Breast epithelium (tissue), 4 donors: ENCODE data around the gene C2CD4D. TPM values are rescaled to one million over a fixed set of nuclear protein-coding genes. Genes with fewer than 3 reads are reported as not detected.

Experiments
- DNase-seq, 2 donors: peaks; one replicate each; pipeline ENCODE4 v3.0.0-alpha.2; 2019; ENCODE audit warnings: low spot score in 2 of 2
- H3K27ac ChIP-seq, 2 donors: fragments of 200-600 bp; sonication (generic) in 1 of 2; one replicate each; pipeline ENCODE4 v1.5.1; 2016 to 2019; ENCODE audit warnings: mild to moderate bottlenecking in 1 of 2
- H3K27me3 ChIP-seq, 2 donors: fragments of 200-600 bp; sonication (generic) in 1 of 2; one replicate each; pipeline versions ENCODE4 v1.5.1 to v1.6.0; 2017 to 2019; ENCODE audit warnings: control low read depth in 1 of 2, mild to moderate bottlenecking in 1 of 2
- H3K36me3 ChIP-seq: fragments of 200-600 bp; one replicate; pipeline ENCODE4 v1.5.1; 2019
- H3K4me1 ChIP-seq, 2 donors: fragments of 200-600 bp; sonication (generic); one replicate each; pipeline ENCODE4 v1.5.1; 2016 to 2019; ENCODE audit warnings: control low read depth in 1 of 2
- H3K4me3 ChIP-seq, 3 donors: fragments of 200-600 bp; sonication (generic); 1 replicate in 2 of 3; 2 replicates in 1 of 3; pipeline ENCODE4 v1.5.1; 2016 to 2019; ENCODE audit warnings: mild to moderate bottlenecking in 3 of 3, moderate library complexity in 2 of 3
- H3K9me3 ChIP-seq, 2 donors: fragments of 200-600 bp; sonication (generic) in 1 of 2; one replicate each; pipeline ENCODE4 v1.5.1; 2016 to 2019; ENCODE audit warnings: control low read depth in 1 of 2
- CTCF ChIP-seq, 3 donors: fragments of 450-650 bp; IDR thresholded peaks; one replicate each; pipeline ENCODE4 v1.5.1; 2016 to 2017; ENCODE audit warnings: antibody characterized with exemption in 3 of 3, mild to moderate bottlenecking in 3 of 3, moderate library complexity in 3 of 3
- POLR2A ChIP-seq: fragments of 450-650 bp; IDR thresholded peaks from one replicate; pipeline ENCODE4 v1.6.1; 2016; ENCODE audit warnings: antibody characterized with exemption, mild to moderate bottlenecking, moderate library complexity
- POLR2AphosphoS5 ChIP-seq, 3 donors: sonication (generic); formaldehyde crosslinking; IDR thresholded peaks; one replicate each; pipeline ENCODE4 v1.6.1; 2017; ENCODE audit warnings: antibody characterized with exemption in 3 of 3
- intact Hi-C: fragments of 100-400 bp; cut with DNase I; formaldehyde crosslinking; loops from one replicate; pipeline ENCODE4 v1.15.1; 2023; ENCODE audit warnings: low total_unique reads
- total RNA-seq, 3 donors: library from RNA; depleted of rRNA; stranded (reverse); fragments of >200 nt; gene quantifications; one replicate each; pipeline ENCODE4 v1.1.0, GENCODE V29; 2016

Gene C2CD4D
- total RNA-seq, 3 donors from 2014 or later, result 0.32 to 0.73 TPM; not detected in 1

DNA sequence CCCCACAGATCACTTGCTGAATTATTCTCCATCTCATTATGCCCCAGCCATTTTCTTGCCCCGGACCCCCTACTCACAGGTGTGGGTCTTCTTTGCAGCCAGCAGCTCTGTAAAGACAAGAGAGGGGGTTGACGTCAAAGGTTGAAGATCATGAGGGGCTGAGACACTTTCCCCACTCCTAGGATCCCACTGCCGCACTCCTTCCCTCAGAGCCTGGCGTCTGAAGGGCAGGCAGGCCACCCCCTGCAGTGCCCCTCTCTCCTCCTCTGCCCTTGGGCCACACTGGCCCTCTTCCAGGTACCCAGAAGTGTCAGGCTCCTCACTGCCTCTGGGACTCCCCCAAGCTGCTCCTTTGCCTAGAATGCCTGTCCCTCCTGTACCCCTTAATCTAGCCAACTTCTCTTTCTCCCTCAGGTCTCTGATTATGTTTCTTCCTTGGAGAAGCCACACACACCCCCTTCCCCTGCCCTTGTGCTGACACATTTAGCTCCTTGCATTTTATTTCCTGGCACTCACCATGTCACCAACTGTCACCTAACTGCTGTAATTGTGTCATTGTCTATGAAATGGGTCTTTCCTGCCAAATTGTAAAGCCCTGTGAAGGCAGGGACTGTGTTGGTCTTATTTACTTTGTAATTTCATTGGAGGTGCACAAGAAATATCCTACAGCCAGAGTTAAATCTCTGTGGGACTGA is 10.1 kb downstream of the C2CD4D start:
- H3K27ac ChIP-seq, result peak overlapping the region; percentile 91 to 95
- peak overlapping the region in 1 of 3 donors; percentile 64 for H3K4me3 ChIP-seq
- H3K27me3 ChIP-seq, result no peaks in the 10 kb centered on the region
- intact Hi-C loops, result no loop called here
- TF ChIP-seq CTCF (IDR thresholded peaks at IDR 0.05) (no peak), POLR2AphosphoS5 (IDR thresholded peaks at IDR 0.05) (no peak), POLR2A (no peak)
- no peaks in the 10 kb centered on the region for H3K36me3 ChIP-seq
- peaks cover 3 to 25% of the 10 kb centered on the region in 2 donors for H3K4me1 ChIP-seq
- DNase-seq, result no peak
- no peaks in the 10 kb centered on the region for H3K9me3 ChIP-seq

DNA sequence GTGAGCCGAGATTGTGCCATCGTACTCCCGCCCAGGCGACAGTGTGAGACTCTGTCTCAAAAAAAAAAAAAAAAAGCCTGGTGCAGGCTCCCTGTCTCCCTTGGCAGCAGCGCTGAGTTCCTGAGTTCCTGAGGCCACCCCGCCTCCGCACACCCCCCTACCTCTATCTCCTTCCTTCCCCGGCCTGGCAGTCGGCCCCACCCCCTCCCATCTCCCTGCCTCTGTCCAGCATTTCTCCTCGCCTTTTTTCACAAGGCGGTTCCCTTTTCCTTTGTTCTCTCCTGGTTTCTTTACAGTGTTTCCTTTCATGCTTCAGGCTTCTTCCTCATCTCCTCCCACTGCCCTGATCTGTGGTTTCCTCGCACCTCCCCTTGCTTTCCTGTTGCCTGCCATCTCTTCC is 10.7 kb downstream of the C2CD4D start:
- H3K27me3 ChIP-seq, result no peaks in the 10 kb centered on the region
- no peak for TF ChIP-seq POLR2A
- no peak for TF ChIP-seq POLR2AphosphoS5 (IDR thresholded peaks at IDR 0.05)
- no peak for TF ChIP-seq CTCF (IDR thresholded peaks at IDR 0.05)
- H3K27ac ChIP-seq, result peak overlapping the region; percentile 91 to 95
- intact Hi-C loops, result no loop called here
- no peaks in the 10 kb centered on the region for H3K9me3 ChIP-seq
- H3K4me3 ChIP-seq, result no peak overlapping the region
- peak; percentile 79 to 86 for DNase-seq
- no peaks in the 10 kb centered on the region for H3K36me3 ChIP-seq
- H3K4me1 ChIP-seq, result peaks cover 3 to 25% of the 10 kb centered on the region in 2 donors

DNA sequence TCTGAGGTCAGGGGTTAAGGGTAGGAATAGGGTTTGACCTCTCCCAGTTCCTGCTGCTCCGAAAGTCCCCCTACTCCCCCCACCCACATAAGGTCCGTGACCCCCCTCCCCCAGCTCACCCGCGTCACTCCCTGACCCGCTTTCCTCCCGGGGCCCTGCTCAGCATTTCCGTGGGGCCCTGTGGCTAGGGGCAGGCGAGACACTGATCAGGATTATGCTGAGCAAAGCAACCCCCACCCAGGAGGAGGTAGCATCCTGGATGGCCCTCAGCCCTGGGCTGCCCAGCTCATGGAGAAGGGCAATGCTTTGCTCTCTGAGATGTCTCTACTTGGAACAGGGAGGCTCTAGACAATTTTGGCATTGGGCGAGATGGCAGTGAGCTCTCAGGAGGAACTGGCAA is 11.8 kb downstream of the C2CD4D start:
- H3K4me3 ChIP-seq, result no peak overlapping the region
- H3K9me3 ChIP-seq, result no peaks in the 10 kb centered on the region
- no peaks in the 10 kb centered on the region for H3K36me3 ChIP-seq
- no peak for DNase-seq
- intact Hi-C loops, result no loop called here
- H3K27me3 ChIP-seq, result no peaks in the 10 kb centered on the region
- H3K4me1 ChIP-seq, result peaks cover 3 to 22% of the 10 kb centered on the region in 2 donors
- H3K27ac ChIP-seq, result peak overlapping the region in 1 of 2 donors; percentile 29
- no peak for TF ChIP-seq POLR2A
- TF ChIP-seq POLR2AphosphoS5 (IDR thresholded peaks at IDR 0.05), result no peak
- no peak for TF ChIP-seq CTCF (IDR thresholded peaks at IDR 0.05)

- Histone ChIP-seq H3K27ac (peak overlapping the region in 1 of 2 donors; percentile 19), H3K4me3 (no peak overlapping the region), H3K36me3 (no peaks in the 10 kb centered on the region), H3K4me1 (peaks cover 3 to 15% of the 10 kb centered on the region in 2 donors), H3K27me3 (no peaks in the 10 kb centered on the region), H3K9me3 (no peaks in the 10 kb centered on the region)
- DNase-seq, result no peak
- intact Hi-C loops, result no loop called here
- no peak for TF ChIP-seq POLR2AphosphoS5 (IDR thresholded peaks at IDR 0.05)
- TF ChIP-seq POLR2A, result no peak
- no peak for TF ChIP-seq CTCF (IDR thresholded peaks at IDR 0.05)
These were observed 13.6 kb downstream of the C2CD4D start for GRCh38 chr1:151825751-151826660.

DNA sequence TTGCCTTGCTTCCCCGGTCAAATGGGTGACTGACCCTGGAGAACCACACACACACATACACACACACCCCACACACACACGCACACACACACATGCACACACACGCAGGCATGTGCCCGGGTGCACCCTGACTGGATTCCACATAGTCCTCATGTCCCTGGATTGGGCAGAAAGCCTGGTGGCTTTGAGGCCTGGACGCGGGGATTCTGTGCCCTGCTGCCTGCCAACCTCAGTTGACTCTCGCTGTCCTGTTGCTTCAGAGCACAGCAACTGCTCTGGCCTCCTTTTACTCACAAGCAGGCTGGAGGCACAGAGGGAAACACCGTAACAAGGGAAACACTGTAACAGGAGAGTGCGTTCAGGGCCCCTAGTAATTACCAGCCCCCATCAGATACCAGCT is 14.4 kb downstream of the C2CD4D start:
- H3K36me3 ChIP-seq, result no peaks in the 10 kb centered on the region
- DNase-seq, result no peak
- no peaks in the 10 kb centered on the region for H3K9me3 ChIP-seq
- peaks cover 3 to 15% of the 10 kb centered on the region in 2 donors for H3K4me1 ChIP-seq
- no peak overlapping the region for H3K27ac ChIP-seq
- no peak overlapping the region for H3K4me3 ChIP-seq
- no peaks in the 10 kb centered on the region for H3K27me3 ChIP-seq
- intact Hi-C loops, result no loop called here
- TF ChIP-seq POLR2A (no peak), POLR2AphosphoS5 (IDR thresholded peaks at IDR 0.05) (no peak), CTCF (IDR thresholded peaks at IDR 0.05) (no peak)
